GM23248 (cell line): ENCODE measurements around the gene PAPOLG.

Source experiments
- EZH2 ChIP-seq: fragments of 200-600 bp; sonication (generic); IDR thresholded peaks from 2 replicates; pipeline ENCODE4 v1.6.1; 2018; ENCODE audit warnings: antibody characterized with exemption, mild to moderate bottlenecking; ENCODE audit not compliant: insufficient read depth, poor library complexity, severe bottlenecking
- EZH2phosphoT487 ChIP-seq: fragments of 200-600 bp; sonication (generic); IDR thresholded peaks from 2 replicates; pipeline ENCODE4 v1.6.1; 2018; ENCODE audit warnings: antibody characterized with exemption, moderate library complexity, mild to moderate bottlenecking, low read depth; ENCODE audit not compliant: insufficient read depth

DNA sequence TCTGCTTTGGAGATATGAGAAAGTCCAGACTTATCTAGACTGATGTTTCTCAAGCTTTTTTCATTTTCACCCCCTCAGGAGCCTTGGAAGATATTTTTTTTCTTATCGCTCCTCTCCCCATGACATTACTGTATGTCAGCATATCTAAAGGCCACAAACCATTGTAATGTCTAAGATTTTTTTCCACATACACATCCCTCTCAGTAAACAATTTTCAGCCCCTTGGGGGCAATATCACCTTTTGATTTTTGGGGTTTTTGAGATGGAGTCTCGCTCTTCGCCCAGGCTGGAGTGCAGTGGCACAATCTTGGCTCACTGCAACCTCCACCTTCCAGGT, 65.0 kb downstream of the PAPOLG start:
- no peak for TF ChIP-seq EZH2phosphoT487
- no peak for TF ChIP-seq EZH2
